ENCODE measurements around the gene PAFAH1B1.
"Not testable (repeated sequence)": the region's sequence is repeated elsewhere in the genome, so short reads cannot be mapped to it uniquely, and the experiment has no call there.

The PAFAH1B1 gene

DNA sequence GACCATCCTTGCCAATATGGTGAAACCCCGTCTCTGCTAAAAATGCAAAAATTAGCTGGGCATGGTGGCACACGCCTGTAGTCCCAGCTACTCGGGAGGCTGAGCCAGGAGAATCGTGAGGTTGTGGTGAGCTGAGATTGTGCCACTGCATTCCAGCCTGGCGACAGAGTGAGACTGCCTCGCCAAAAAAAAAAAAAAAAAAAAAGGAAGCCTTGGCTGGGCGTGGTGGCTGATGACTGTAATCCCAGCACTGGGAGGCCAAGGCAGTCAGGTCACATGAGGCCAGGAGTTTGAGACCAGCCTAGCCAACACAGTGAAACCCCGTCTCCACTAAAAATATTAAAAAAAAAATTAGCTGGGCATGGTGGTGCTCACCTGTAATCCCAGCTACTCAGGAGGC, 65.9 kb downstream of the PAFAH1B1 start:
- H3K27ac ChIP-seq (ENCODE audit: low read depth in 2 of 2, low read length in 2 of 2); H3K4me1 ChIP-seq (ENCODE audit: control insufficient read depth in 2 of 2, insufficient read depth in 2 of 2, low read length in 2 of 2); H3K9ac ChIP-seq (ENCODE audit: low read depth in 1 of 2, low read length in 2 of 2); H3K9me3 ChIP-seq (ENCODE audit: control insufficient read depth in 2 of 2, low read length in 2 of 2); H3K27me3 ChIP-seq (ENCODE audit: control insufficient read depth in 2 of 2, insufficient read depth in 2 of 2, low read length in 2 of 2); H3K36me3 ChIP-seq (ENCODE audit: control insufficient read depth in 2 of 2, insufficient read depth in 2 of 2, low read length in 2 of 2); H3K4me3 ChIP-seq (ENCODE audit: low read length in 2 of 2): not testable (repeated sequence)

GRCh38 chr17:2660410-2660809, 67.0 kb downstream of the PAFAH1B1 start:
- not testable (repeated sequence) for H3K4me1 ChIP-seq (ENCODE audit: control insufficient read depth in 2 of 2, insufficient read depth in 2 of 2, low read length in 2 of 2); H3K9ac ChIP-seq (ENCODE audit: low read depth in 1 of 2, low read length in 2 of 2); H3K27me3 ChIP-seq (ENCODE audit: control insufficient read depth in 2 of 2, insufficient read depth in 2 of 2, low read length in 2 of 2); H3K27ac ChIP-seq (ENCODE audit: low read depth in 2 of 2, low read length in 2 of 2); H3K36me3 ChIP-seq (ENCODE audit: control insufficient read depth in 2 of 2, insufficient read depth in 2 of 2, low read length in 2 of 2); H3K9me3 ChIP-seq (ENCODE audit: control insufficient read depth in 2 of 2, low read length in 2 of 2); H3K4me3 ChIP-seq (ENCODE audit: low read length in 2 of 2)

GRCh38 chr17:2672026-2672425, 78.6 kb downstream of the PAFAH1B1 start:
- Histone ChIP-seq H3K4me3 (ENCODE audit: low read length in 2 of 2) (no peak overlapping the region), H3K27me3 (ENCODE audit: control insufficient read depth in 2 of 2, insufficient read depth in 2 of 2, low read length in 2 of 2) (no peaks in the 10 kb centered on the region), H3K27ac (ENCODE audit: low read depth in 2 of 2, low read length in 2 of 2) (no peak overlapping the region), H3K36me3 (ENCODE audit: control insufficient read depth in 2 of 2, insufficient read depth in 2 of 2, low read length in 2 of 2) (peaks cover 34 to 58% of the 10 kb centered on the region in 2 donors), H3K9me3 (ENCODE audit: control insufficient read depth in 2 of 2, low read length in 2 of 2) (no peaks in the 10 kb centered on the region), H3K9ac (ENCODE audit: low read depth in 1 of 2, low read length in 2 of 2) (no peak overlapping the region), H3K4me1 (ENCODE audit: control insufficient read depth in 2 of 2, insufficient read depth in 2 of 2, low read length in 2 of 2) (no peaks in the 10 kb centered on the region)

GRCh38 chr17:2679247-2679646, 85.8 kb downstream of the PAFAH1B1 start:
- not testable (repeated sequence) for H3K27ac ChIP-seq (ENCODE audit: low read depth in 2 of 2, low read length in 2 of 2); H3K4me3 ChIP-seq (ENCODE audit: low read length in 2 of 2); H3K4me1 ChIP-seq (ENCODE audit: control insufficient read depth in 2 of 2, insufficient read depth in 2 of 2, low read length in 2 of 2); H3K9me3 ChIP-seq (ENCODE audit: control insufficient read depth in 2 of 2, low read length in 2 of 2); H3K9ac ChIP-seq (ENCODE audit: low read depth in 1 of 2, low read length in 2 of 2); H3K27me3 ChIP-seq (ENCODE audit: control insufficient read depth in 2 of 2, insufficient read depth in 2 of 2, low read length in 2 of 2)
- H3K36me3 ChIP-seq (ENCODE audit: control insufficient read depth in 2 of 2, insufficient read depth in 2 of 2, low read length in 2 of 2): peaks cover 47 to 60% of the 10 kb centered on the region in 2 donors

GRCh38 chr17:2680961-2681360, 87.5 kb downstream of the PAFAH1B1 start:
- H3K27ac ChIP-seq (ENCODE audit: low read depth in 2 of 2, low read length in 2 of 2): no peak overlapping the region
- H3K27me3 ChIP-seq (ENCODE audit: control insufficient read depth in 2 of 2, insufficient read depth in 2 of 2, low read length in 2 of 2): no peaks in the 10 kb centered on the region
- peaks cover 47 to 51% of the 10 kb centered on the region in 2 donors for H3K36me3 ChIP-seq (ENCODE audit: control insufficient read depth in 2 of 2, insufficient read depth in 2 of 2, low read length in 2 of 2)
- no peaks in the 10 kb centered on the region for H3K4me1 ChIP-seq (ENCODE audit: control insufficient read depth in 2 of 2, insufficient read depth in 2 of 2, low read length in 2 of 2)
- no peaks in the 10 kb centered on the region for H3K9me3 ChIP-seq (ENCODE audit: control insufficient read depth in 2 of 2, low read length in 2 of 2)
- no peak overlapping the region for H3K9ac ChIP-seq (ENCODE audit: low read depth in 1 of 2, low read length in 2 of 2)
- no peak overlapping the region for H3K4me3 ChIP-seq (ENCODE audit: low read length in 2 of 2)

DNA sequence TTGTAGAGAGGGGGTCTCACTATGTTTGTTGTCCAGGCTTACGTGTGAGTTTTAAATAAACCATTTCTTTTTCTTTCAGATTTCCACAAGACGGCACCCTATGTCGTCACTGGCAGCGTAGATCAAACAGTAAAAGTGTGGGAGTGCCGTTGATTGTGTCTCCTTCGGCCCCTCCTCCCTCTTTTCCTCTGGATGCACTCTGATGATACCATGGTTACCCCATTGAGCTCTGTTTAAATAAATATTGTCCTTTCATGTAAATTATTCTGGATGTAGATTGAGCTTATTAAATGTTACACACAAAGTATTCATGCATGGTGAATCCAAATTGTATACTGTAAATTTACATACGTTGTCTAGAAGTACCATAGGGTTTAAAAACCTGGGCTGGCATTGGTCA, 88.2 kb downstream of the PAFAH1B1 start:
- Histone ChIP-seq H3K36me3 (ENCODE audit: control insufficient read depth in 2 of 2, insufficient read depth in 2 of 2, low read length in 2 of 2) (peaks cover 47 to 51% of the 10 kb centered on the region in 2 donors), H3K27me3 (ENCODE audit: control insufficient read depth in 2 of 2, insufficient read depth in 2 of 2, low read length in 2 of 2) (no peaks in the 10 kb centered on the region), H3K27ac (ENCODE audit: low read depth in 2 of 2, low read length in 2 of 2) (no peak overlapping the region), H3K4me3 (ENCODE audit: low read length in 2 of 2) (no peak overlapping the region), H3K4me1 (ENCODE audit: control insufficient read depth in 2 of 2, insufficient read depth in 2 of 2, low read length in 2 of 2) (no peaks in the 10 kb centered on the region), H3K9me3 (ENCODE audit: control insufficient read depth in 2 of 2, low read length in 2 of 2) (no peaks in the 10 kb centered on the region), H3K9ac (ENCODE audit: low read depth in 1 of 2, low read length in 2 of 2) (no peak overlapping the region)

DNA sequence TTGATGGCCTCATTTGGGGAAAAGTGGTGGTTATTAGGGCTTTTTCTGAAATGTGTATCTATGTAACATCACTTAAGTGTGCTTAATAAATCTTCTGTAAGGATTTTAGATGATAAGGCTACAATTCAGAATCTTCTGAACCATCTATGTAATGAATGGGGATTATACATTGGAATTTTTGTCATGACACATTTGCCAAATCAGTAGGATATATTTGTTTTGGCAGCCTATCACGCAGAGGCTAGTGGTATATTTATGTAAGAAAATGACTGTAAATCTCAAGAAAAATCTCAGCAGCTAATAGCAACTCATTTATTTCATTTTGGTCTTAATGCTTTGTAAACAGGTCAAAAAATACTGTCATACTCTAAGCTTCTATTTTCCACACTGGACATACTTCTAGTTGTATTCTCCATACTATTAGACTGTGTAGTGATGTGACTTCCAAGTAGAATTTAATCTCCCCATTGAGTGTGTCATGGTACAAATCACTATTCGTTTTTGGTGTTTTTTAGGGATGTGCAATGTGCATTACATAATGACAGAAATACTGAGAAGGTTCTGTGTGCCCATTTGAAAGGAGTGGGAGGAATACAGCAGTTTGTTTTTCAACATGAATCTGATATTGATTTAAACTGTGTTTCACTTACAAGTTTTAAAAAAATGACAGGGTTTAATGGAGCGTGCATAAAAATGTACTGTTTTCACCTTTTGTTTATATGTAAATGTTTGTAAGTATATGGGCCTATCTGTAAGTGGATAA, 88.9 kb downstream of the PAFAH1B1 start:
- Histone ChIP-seq H3K36me3 (ENCODE audit: control insufficient read depth in 2 of 2, insufficient read depth in 2 of 2, low read length in 2 of 2) (peaks cover 44 to 47% of the 10 kb centered on the region in 2 donors), H3K4me1 (ENCODE audit: control insufficient read depth in 2 of 2, insufficient read depth in 2 of 2, low read length in 2 of 2) (no peaks in the 10 kb centered on the region), H3K27me3 (ENCODE audit: control insufficient read depth in 2 of 2, insufficient read depth in 2 of 2, low read length in 2 of 2) (no peaks in the 10 kb centered on the region), H3K9me3 (ENCODE audit: control insufficient read depth in 2 of 2, low read length in 2 of 2) (no peaks in the 10 kb centered on the region), H3K4me3 (ENCODE audit: low read length in 2 of 2) (no peak overlapping the region), H3K9ac (ENCODE audit: low read depth in 1 of 2, low read length in 2 of 2) (no peak overlapping the region), H3K27ac (ENCODE audit: low read depth in 2 of 2, low read length in 2 of 2) (no peak overlapping the region)

GRCh38 chr17:2683912-2684311, 90.5 kb downstream of the PAFAH1B1 start:
- Histone ChIP-seq H3K9ac (ENCODE audit: low read depth in 1 of 2, low read length in 2 of 2) (no peak overlapping the region), H3K4me1 (ENCODE audit: control insufficient read depth in 2 of 2, insufficient read depth in 2 of 2, low read length in 2 of 2) (no peaks in the 10 kb centered on the region), H3K36me3 (ENCODE audit: control insufficient read depth in 2 of 2, insufficient read depth in 2 of 2, low read length in 2 of 2) (peaks cover 37 to 43% of the 10 kb centered on the region in 2 donors), H3K27ac (ENCODE audit: low read depth in 2 of 2, low read length in 2 of 2) (no peak overlapping the region), H3K9me3 (ENCODE audit: control insufficient read depth in 2 of 2, low read length in 2 of 2) (no peaks in the 10 kb centered on the region), H3K27me3 (ENCODE audit: control insufficient read depth in 2 of 2, insufficient read depth in 2 of 2, low read length in 2 of 2) (no peaks in the 10 kb centered on the region), H3K4me3 (ENCODE audit: low read length in 2 of 2) (no peak overlapping the region)

- Histone ChIP-seq H3K9me3 (ENCODE audit: control insufficient read depth in 2 of 2, low read length in 2 of 2) (no peaks in the 10 kb centered on the region), H3K4me1 (ENCODE audit: control insufficient read depth in 2 of 2, insufficient read depth in 2 of 2, low read length in 2 of 2) (no peaks in the 10 kb centered on the region), H3K36me3 (ENCODE audit: control insufficient read depth in 2 of 2, insufficient read depth in 2 of 2, low read length in 2 of 2) (peaks cover 38 to 39% of the 10 kb centered on the region in 2 donors), H3K27me3 (ENCODE audit: control insufficient read depth in 2 of 2, insufficient read depth in 2 of 2, low read length in 2 of 2) (no peaks in the 10 kb centered on the region), H3K4me3 (ENCODE audit: low read length in 2 of 2) (no peak overlapping the region), H3K27ac (ENCODE audit: low read depth in 2 of 2, low read length in 2 of 2) (no peak overlapping the region), H3K9ac (ENCODE audit: low read depth in 1 of 2, low read length in 2 of 2) (no peak overlapping the region)
These were observed 91.1 kb downstream of the PAFAH1B1 start for GRCh38 chr17:2684549-2684948.

GRCh38 chr17:2685696-2686095, 92.2 kb downstream of the PAFAH1B1 start:
- H3K9me3 ChIP-seq (ENCODE audit: control insufficient read depth in 2 of 2, low read length in 2 of 2): no peaks in the 10 kb centered on the region
- H3K4me3 ChIP-seq (ENCODE audit: low read length in 2 of 2): no peak overlapping the region
- H3K27ac ChIP-seq (ENCODE audit: low read depth in 2 of 2, low read length in 2 of 2): no peak overlapping the region
- H3K27me3 ChIP-seq (ENCODE audit: control insufficient read depth in 2 of 2, insufficient read depth in 2 of 2, low read length in 2 of 2): no peaks in the 10 kb centered on the region
- peaks cover 29 to 31% of the 10 kb centered on the region in 2 donors for H3K36me3 ChIP-seq (ENCODE audit: control insufficient read depth in 2 of 2, insufficient read depth in 2 of 2, low read length in 2 of 2)
- H3K4me1 ChIP-seq (ENCODE audit: control insufficient read depth in 2 of 2, insufficient read depth in 2 of 2, low read length in 2 of 2): no peaks in the 10 kb centered on the region
- H3K9ac ChIP-seq (ENCODE audit: low read depth in 1 of 2, low read length in 2 of 2): no peak overlapping the region

Measured in mucosa of rectum (tissue), 2 donors.